Naive thymus-derived CD8-positive, alpha-beta T cell (primary cell): ENCODE measurements around the gene RFX7. TPM values are rescaled to one million over a fixed set of nuclear protein-coding genes. Genes with fewer than 3 reads are reported as not detected.

ENCODE experiments used
- ATAC-seq, 2 donors: fragments of 150-1000 bp; cut with Tn5 transposase in 1 of 2; sonication (Bioruptor Pico), chemical (Tn5 transposase) in 1 of 2; 1 replicate in 1 of 2; 2 replicates in 1 of 2; pipeline ENCODE4 v1.10.0; 2021; ENCODE audit warnings: mild to moderate bottlenecking in 2 of 2, moderate library complexity in 2 of 2
- POLR2A ChIA-PET: fragments of 350-600 bp; sonication (Branson Sonifier 250); formaldehyde crosslinking; loops from one replicate; lab custom pipeline; 2021; ENCODE audit warnings: antibody characterized with exemption; lab: Charles Lee
- DNase-seq, 10 donors: peaks; one replicate each; pipeline versions ENCODE4 v3.0.0 to v3.0.0-alpha.2; 2020 to 2022
- H3K27ac Mint-ChIP-seq, 10 donors: one replicate each; pipeline ENCODE4 v1.8.0; 2020 to 2022; ENCODE audit warnings: mild to moderate bottlenecking in 10 of 10, mixed read lengths in 10 of 10, moderate library complexity in 4 of 10, inconsistent platforms in 1 of 10
- H3K27me3 Mint-ChIP-seq, 5 donors: one replicate each; pipeline ENCODE4 v1.8.0; 2021 to 2022; ENCODE audit warnings: mixed read lengths in 5 of 5
- H3K36me3 Mint-ChIP-seq, 3 donors: one replicate each; pipeline ENCODE4 v1.8.0; 2020 to 2022; ENCODE audit warnings: mixed read lengths in 3 of 3, mild to moderate bottlenecking in 2 of 3, inconsistent platforms in 1 of 3
- H3K4me1 Mint-ChIP-seq, 4 donors: one replicate each; pipeline ENCODE4 v1.8.0; 2021 to 2022; ENCODE audit warnings: mixed read lengths in 4 of 4
- H3K4me3 Mint-ChIP-seq, 10 donors: one replicate each; pipeline ENCODE4 v1.8.0; 2020 to 2022; ENCODE audit warnings: mild to moderate bottlenecking in 10 of 10, mixed read lengths in 10 of 10, moderate library complexity in 6 of 10, inconsistent platforms in 1 of 10
- H3K9me3 Mint-ChIP-seq, 9 donors: one replicate each; pipeline ENCODE4 v1.8.0; 2020 to 2022; ENCODE audit warnings: mixed read lengths in 9 of 9, mild to moderate bottlenecking in 3 of 9, inconsistent platforms in 1 of 9, moderate library complexity in 1 of 9
- polyA plus RNA-seq, 3 donors: library from polyadenylated mRNA; unstranded; fragments of 300-500 nt; fragmentation: Illumina TruSeq; gene quantifications; one replicate each; pipeline ENCODE4 v1.2.3, GENCODE V29; 2021
- total RNA-seq, 8 experiments: library from RNA in 2 of 8; stranded (reverse) in 2 of 8; gene quantifications; one replicate each; pipeline ENCODE4 v1.2.3 and lab custom pipeline; 2021 to 2026

RFX7 gene
- total and polyA plus RNA-seq, 5 experiments from 2014 or later = 3.0 to 36.0 (median 4.2) TPM

- Mint-ChIP-seq H3K36me3 (peaks cover 0 to 1% (median under 1%) of the 10 kb centered on the region in 3 donors), H3K9me3 (peaks cover 0 to 3% (median 0%) of the 10 kb centered on the region in 9 donors), H3K4me1 (peaks cover 0 to 7% (median 1%) of the 10 kb centered on the region in 4 donors), H3K4me3 (no peak overlapping the region), H3K27me3 (no peaks in the 10 kb centered on the region), H3K27ac (peak overlapping the region in 1 of 10 donors; percentile 38)
- DNase-seq (no peak), ATAC-seq (no peak)
- POLR2A ChIA-PET = no interaction called here
These were observed 192.0 kb downstream of the RFX7 start for GRCh38 chr15:56051676-56052075.

GRCh38 chr15:56049577-56049976 lies 194.1 kb downstream of the RFX7 start:
- H3K4me1 Mint-ChIP-seq = peaks cover 2 to 15% (median 4%) of the 10 kb centered on the region in 4 donors
- H3K9me3 Mint-ChIP-seq = peaks cover 0 to 7% (median 0%) of the 10 kb centered on the region in 9 donors
- no peaks in the 10 kb centered on the region for H3K27me3 Mint-ChIP-seq
- H3K27ac Mint-ChIP-seq = no peak overlapping the region
- no peak overlapping the region for H3K4me3 Mint-ChIP-seq
- DNase-seq = no peak
- no peak for ATAC-seq
- POLR2A ChIA-PET = no interaction called here
- peaks cover 0 to 6% (median 5%) of the 10 kb centered on the region in 3 donors for H3K36me3 Mint-ChIP-seq

- Mint-ChIP-seq H3K9me3 (peaks cover 0 to 7% (median 0%) of the 10 kb centered on the region in 9 donors), H3K27ac (peak overlapping the region in 1 of 10 donors; percentile 16), H3K27me3 (no peaks in the 10 kb centered on the region), H3K4me1 (peaks cover 11 to 31% (median 24%) of the 10 kb centered on the region in 4 donors), H3K4me3 (no peak overlapping the region), H3K36me3 (peaks cover 0 to 6% (median 6%) of the 10 kb centered on the region in 3 donors)
- ATAC-seq (no peak), DNase-seq (no peak)
- POLR2A ChIA-PET = interaction anchor here (0.8 kb wide), 1 partner anchor 198 kb away, joined by 3 read pairs; no protein-coding TSS in a partner anchor
These were observed 196.3 kb downstream of the RFX7 start for GRCh38 chr15:56047354-56047753.

GRCh38 chr15:56045068-56045748 lies 198.5 kb downstream of the RFX7 start:
- Mint-ChIP-seq H3K27ac (peak overlapping the region in 3 of 10 donors; percentile 23 to 51 (median 31)), H3K27me3 (no peaks in the 10 kb centered on the region), H3K4me1 (peaks cover 12 to 35% (median 31%) of the 10 kb centered on the region in 4 donors), H3K4me3 (no peak overlapping the region), H3K36me3 (peaks cover 0 to 6% (median 6%) of the 10 kb centered on the region in 3 donors), H3K9me3 (peaks cover 0 to 7% (median 0%) of the 10 kb centered on the region in 9 donors)
- ATAC-seq = no peak
- POLR2A ChIA-PET = no interaction called here
- no peak for DNase-seq

GRCh38 chr15:56042982-56043980 lies 200.4 kb downstream of the RFX7 start:
- ATAC-seq (peak; percentile 91), DNase-seq (peak in 7 of 10 donors; percentile 53 to 93 (median 70))
- peaks cover 0 to 6% (median 6%) of the 10 kb centered on the region in 3 donors for H3K36me3 Mint-ChIP-seq
- POLR2A ChIA-PET = interaction anchor here (0.7 to 0.9 kb wide), 2 partner anchors 55 to 202 kb away, joined by 3 to 4 read pairs; no protein-coding TSS in a partner anchor
- peaks cover 0 to 9% (median 0%) of the 10 kb centered on the region in 9 donors for H3K9me3 Mint-ChIP-seq
- H3K4me3 Mint-ChIP-seq = peak overlapping the region; percentile 40 to 84 (median 70)
- no peaks in the 10 kb centered on the region for H3K27me3 Mint-ChIP-seq
- peak overlapping the region; percentile 89 to 97 (median 92) for H3K27ac Mint-ChIP-seq
- H3K4me1 Mint-ChIP-seq = peaks cover 14 to 40% (median 36%) of the 10 kb centered on the region in 4 donors

GRCh38 chr15:56042498-56042897 lies 201.2 kb downstream of the RFX7 start:
- H3K9me3 Mint-ChIP-seq = peaks cover 0 to 9% (median 0%) of the 10 kb centered on the region in 9 donors
- H3K36me3 Mint-ChIP-seq = peaks cover 0 to 6% (median 6%) of the 10 kb centered on the region in 3 donors
- DNase-seq = no peak
- POLR2A ChIA-PET = interaction anchor here (0.7 kb wide), 1 partner anchor 56 kb away, joined by 4 read pairs; no protein-coding TSS in a partner anchor
- peak overlapping the region in 7 of 10 donors; percentile 1 to 84 (median 78) for H3K4me3 Mint-ChIP-seq
- no peaks in the 10 kb centered on the region for H3K27me3 Mint-ChIP-seq
- peak overlapping the region; percentile 89 to 97 (median 92) for H3K27ac Mint-ChIP-seq
- ATAC-seq = no peak
- H3K4me1 Mint-ChIP-seq = peaks cover 16 to 45% (median 40%) of the 10 kb centered on the region in 4 donors

- Mint-ChIP-seq H3K4me1 (peaks cover 16 to 46% (median 40%) of the 10 kb centered on the region in 4 donors), H3K27ac (peak overlapping the region; percentile 89 to 97 (median 92))
- POLR2A ChIA-PET = no interaction called here
These were observed 201.6 kb downstream of the RFX7 start for GRCh38 chr15:56042031-56042430.

GRCh38 chr15:56040081-56041035 lies 203.3 kb downstream of the RFX7 start:
- H3K36me3 Mint-ChIP-seq = peaks cover 0 to 2% (median 0%) of the 10 kb centered on the region in 3 donors
- POLR2A ChIA-PET = no interaction called here
- peaks cover 0 to 4% (median 0%) of the 10 kb centered on the region in 5 donors for H3K27me3 Mint-ChIP-seq
- ATAC-seq (no peak), DNase-seq (no peak)
- H3K9me3 Mint-ChIP-seq = peaks cover 0 to 4% (median 0%) of the 10 kb centered on the region in 9 donors
- H3K4me3 Mint-ChIP-seq = no peak overlapping the region
- H3K27ac Mint-ChIP-seq = peak overlapping the region in 1 of 10 donors; percentile 32
- peaks cover 16 to 46% (median 40%) of the 10 kb centered on the region in 4 donors for H3K4me1 Mint-ChIP-seq

More at GRCh38 chr15:56042031-56042430, 201.6 kb downstream of the RFX7 start:
- Mint-ChIP-seq H3K4me3 (peak overlapping the region in 6 of 10 donors; percentile 1 to 84 (median 65)), H3K36me3 (peaks cover 0 to 6% (median 6%) of the 10 kb centered on the region in 3 donors), H3K9me3 (peaks cover 0 to 9% (median 0%) of the 10 kb centered on the region in 9 donors), H3K27me3 (no peaks in the 10 kb centered on the region)
- no peak for DNase-seq
- ATAC-seq = no peak

GRCh38 chr15:56038707-56039106 lies 205.0 kb downstream of the RFX7 start:
- Mint-ChIP-seq H3K4me3 (no peak overlapping the region), H3K27me3 (peaks cover 0 to 4% (median 0%) of the 10 kb centered on the region in 5 donors), H3K9me3 (peaks cover 0 to 4% (median 0%) of the 10 kb centered on the region in 9 donors), H3K27ac (peak overlapping the region in 4 of 10 donors; percentile 48 to 93 (median 74)), H3K36me3 (no peaks in the 10 kb centered on the region), H3K4me1 (peaks cover 17 to 33% (median 28%) of the 10 kb centered on the region in 4 donors)
- ATAC-seq = no peak
- POLR2A ChIA-PET = no interaction called here
- no peak for DNase-seq

GRCh38 chr15:56038015-56038414 lies 205.7 kb downstream of the RFX7 start:
- DNase-seq (peak in 5 of 10 donors; percentile 13 to 57 (median 22)), ATAC-seq (peak; percentile 55 to 83)
- H3K27ac Mint-ChIP-seq = peak overlapping the region in 3 of 10 donors; percentile 21 to 56 (median 48)
- H3K4me1 Mint-ChIP-seq = peaks cover 15 to 26% (median 21%) of the 10 kb centered on the region in 4 donors
- H3K9me3 Mint-ChIP-seq = peaks cover 0 to 4% (median 0%) of the 10 kb centered on the region in 9 donors
- no peaks in the 10 kb centered on the region for H3K36me3 Mint-ChIP-seq
- H3K27me3 Mint-ChIP-seq = peaks cover 0 to 4% (median 0%) of the 10 kb centered on the region in 5 donors
- POLR2A ChIA-PET = no interaction called here
- H3K4me3 Mint-ChIP-seq = no peak overlapping the region
